GM23338 (cell line): Measurements from ENCODE around the gene SLC24A4.

Source experiments
- CREB1 ChIP-seq: fragments of 250-450 bp; sonication (Bioruptor Pico); IDR thresholded peaks from 2 replicates; pipeline ENCODE4 v1.5.0; 2020; ENCODE audit warnings: low read depth, mild to moderate bottlenecking, moderate library complexity
- CTCF ChIP-seq, 2 experiments: fragments of 200-600 bp in 1 of 2; sonication (generic) in 1 of 2; conservative IDR thresholded peaks; 2 replicates each; pipeline versions ENCODE4 v1.5.1 to v1.6.1; 2016 to 2017; ENCODE audit warnings: antibody characterized with exemption in 2 of 2, low read depth in 2 of 2, mild to moderate bottlenecking in 2 of 2, moderate library complexity in 1 of 2
- EZH2 ChIP-seq: fragments of 200-600 bp; sonication (generic); IDR thresholded peaks from one replicate; pipeline ENCODE4 v1.8.0; 2017; ENCODE audit warnings: antibody characterized with exemption, mild to moderate bottlenecking, low read depth; ENCODE audit not compliant: unreplicated experiment
- EZH2phosphoT487 ChIP-seq: fragments of 200-600 bp; sonication (generic); IDR thresholded peaks from one replicate; pipeline ENCODE4 v1.8.1; 2018; ENCODE audit warnings: antibody characterized with exemption; ENCODE audit not compliant: unreplicated experiment
- JUNB ChIP-seq: IDR thresholded peaks from one replicate; pipeline ENCODE4 v1.6.1; 2016; ENCODE audit warnings: antibody characterized with exemption; ENCODE audit not compliant: unreplicated experiment
- NANOG ChIP-seq: IDR thresholded peaks from 2 replicates; pipeline ENCODE4 v1.6.1; 2016; ENCODE audit warnings: antibody characterized with exemption, borderline replicate concordance
- POLR2AphosphoS5 ChIP-seq: IDR thresholded peaks from 2 replicates; pipeline ENCODE4 v1.6.1; 2016; ENCODE audit warnings: antibody characterized with exemption, low read depth
- STAT1 ChIP-seq: IDR thresholded peaks from one replicate; pipeline ENCODE4 v1.6.1; 2016; ENCODE audit warnings: antibody characterized with exemption; ENCODE audit not compliant: unreplicated experiment
- ZNF114 ChIP-seq: fragments of 250-450 bp; sonication (Bioruptor Pico); IDR thresholded peaks from 2 replicates; pipeline ENCODE4 v1.5.0; 2020; ENCODE audit warnings: mild to moderate bottlenecking, moderate library complexity
- ZNF331 ChIP-seq: fragments of 250-450 bp; sonication (Bioruptor Pico); IDR thresholded peaks from 2 replicates; pipeline ENCODE4 v1.5.0; 2020; ENCODE audit warnings: low read depth, mild to moderate bottlenecking, moderate library complexity
- ZNF462 ChIP-seq: fragments of 250-450 bp; sonication (Bioruptor Pico); IDR thresholded peaks from 2 replicates; pipeline ENCODE4 v1.5.0; 2020; ENCODE audit warnings: mild to moderate bottlenecking, moderate library complexity
- TF ChIP-seq, protein P1 (sequence below): IDR thresholded peaks from one replicate; pipeline ENCODE4 v1.6.1; 2018; ENCODE audit warnings: antibody characterized with exemption; ENCODE audit not compliant: unreplicated experiment

DNA sequence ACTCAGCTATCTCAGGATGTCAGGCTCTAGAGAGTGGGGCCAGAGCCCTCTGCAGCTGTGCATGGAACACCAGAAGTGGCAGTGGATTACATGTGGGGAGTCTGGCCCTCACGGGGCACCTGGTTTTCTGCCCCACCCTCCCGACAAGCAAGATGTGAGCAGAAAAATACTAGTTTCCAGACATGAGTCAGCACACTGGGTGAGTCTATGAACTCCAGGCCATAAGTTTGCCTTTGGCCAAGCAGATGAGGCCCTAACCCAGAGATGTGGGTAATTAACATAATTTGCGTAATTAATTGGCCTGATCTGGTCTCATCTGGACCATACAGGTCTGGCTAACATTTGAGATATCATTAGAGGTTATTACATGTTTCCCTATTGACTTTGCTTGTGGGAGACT, 37.7 kb upstream of the SLC24A4 start:
- TF ChIP-seq CTCF (conservative IDR thresholded peaks at IDR 0.05; ENCODE audit: low read depth in 2 of 2): no peak
- TF ChIP-seq EZH2: no peak
- TF ChIP-seq POLR2AphosphoS5: no peak
- TF ChIP-seq EZH2phosphoT487: no peak
- TF ChIP-seq STAT1: no peak
- TF ChIP-seq, protein P1, sequence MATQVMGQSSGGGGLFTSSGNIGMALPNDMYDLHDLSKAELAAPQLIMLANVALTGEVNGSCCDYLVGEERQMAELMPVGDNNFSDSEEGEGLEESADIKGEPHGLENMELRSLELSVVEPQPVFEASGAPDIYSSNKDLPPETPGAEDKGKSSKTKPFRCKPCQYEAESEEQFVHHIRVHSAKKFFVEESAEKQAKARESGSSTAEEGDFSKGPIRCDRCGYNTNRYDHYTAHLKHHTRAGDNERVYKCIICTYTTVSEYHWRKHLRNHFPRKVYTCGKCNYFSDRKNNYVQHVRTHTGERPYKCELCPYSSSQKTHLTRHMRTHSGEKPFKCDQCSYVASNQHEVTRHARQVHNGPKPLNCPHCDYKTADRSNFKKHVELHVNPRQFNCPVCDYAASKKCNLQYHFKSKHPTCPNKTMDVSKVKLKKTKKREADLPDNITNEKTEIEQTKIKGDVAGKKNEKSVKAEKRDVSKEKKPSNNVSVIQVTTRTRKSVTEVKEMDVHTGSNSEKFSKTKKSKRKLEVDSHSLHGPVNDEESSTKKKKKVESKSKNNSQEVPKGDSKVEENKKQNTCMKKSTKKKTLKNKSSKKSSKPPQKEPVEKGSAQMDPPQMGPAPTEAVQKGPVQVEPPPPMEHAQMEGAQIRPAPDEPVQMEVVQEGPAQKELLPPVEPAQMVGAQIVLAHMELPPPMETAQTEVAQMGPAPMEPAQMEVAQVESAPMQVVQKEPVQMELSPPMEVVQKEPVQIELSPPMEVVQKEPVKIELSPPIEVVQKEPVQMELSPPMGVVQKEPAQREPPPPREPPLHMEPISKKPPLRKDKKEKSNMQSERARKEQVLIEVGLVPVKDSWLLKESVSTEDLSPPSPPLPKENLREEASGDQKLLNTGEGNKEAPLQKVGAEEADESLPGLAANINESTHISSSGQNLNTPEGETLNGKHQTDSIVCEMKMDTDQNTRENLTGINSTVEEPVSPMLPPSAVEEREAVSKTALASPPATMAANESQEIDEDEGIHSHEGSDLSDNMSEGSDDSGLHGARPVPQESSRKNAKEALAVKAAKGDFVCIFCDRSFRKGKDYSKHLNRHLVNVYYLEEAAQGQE: no peak
- TF ChIP-seq ZNF462 (CRISPR knock-in tag): no peak
- TF ChIP-seq CREB1 (CRISPR knock-in tag): no peak
- no peak for TF ChIP-seq ZNF331 (CRISPR knock-in tag)
- TF ChIP-seq ZNF114: no peak
- TF ChIP-seq NANOG: no peak
- TF ChIP-seq JUNB: no peak
